ENCODE measurements around the gene ERGIC2. TPM values are rescaled to one million over a fixed set of nuclear protein-coding genes. Genes with fewer than 3 reads are reported as not detected.
"Not testable (repeated sequence)": the region's sequence is repeated elsewhere in the genome, so short reads cannot be mapped to it uniquely, and the experiment has no call there.

The ERGIC2 gene, protein sequence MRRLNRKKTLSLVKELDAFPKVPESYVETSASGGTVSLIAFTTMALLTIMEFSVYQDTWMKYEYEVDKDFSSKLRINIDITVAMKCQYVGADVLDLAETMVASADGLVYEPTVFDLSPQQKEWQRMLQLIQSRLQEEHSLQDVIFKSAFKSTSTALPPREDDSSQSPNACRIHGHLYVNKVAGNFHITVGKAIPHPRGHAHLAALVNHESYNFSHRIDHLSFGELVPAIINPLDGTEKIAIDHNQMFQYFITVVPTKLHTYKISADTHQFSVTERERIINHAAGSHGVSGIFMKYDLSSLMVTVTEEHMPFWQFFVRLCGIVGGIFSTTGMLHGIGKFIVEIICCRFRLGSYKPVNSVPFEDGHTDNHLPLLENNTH
- total RNA-seq (2014; rRNA removed; shearing (Covaris generic)), result 92.8 and 105 TPM in 2 replicates
- polyA plus RNA-seq (2015; cell fraction: cytosol; rRNA removed), result 126 and 141 TPM in 2 replicates
- 80.9 and 122 TPM in 2 replicates for polyA plus RNA-seq (2015; cell fraction: nucleus; rRNA removed)

DNA sequence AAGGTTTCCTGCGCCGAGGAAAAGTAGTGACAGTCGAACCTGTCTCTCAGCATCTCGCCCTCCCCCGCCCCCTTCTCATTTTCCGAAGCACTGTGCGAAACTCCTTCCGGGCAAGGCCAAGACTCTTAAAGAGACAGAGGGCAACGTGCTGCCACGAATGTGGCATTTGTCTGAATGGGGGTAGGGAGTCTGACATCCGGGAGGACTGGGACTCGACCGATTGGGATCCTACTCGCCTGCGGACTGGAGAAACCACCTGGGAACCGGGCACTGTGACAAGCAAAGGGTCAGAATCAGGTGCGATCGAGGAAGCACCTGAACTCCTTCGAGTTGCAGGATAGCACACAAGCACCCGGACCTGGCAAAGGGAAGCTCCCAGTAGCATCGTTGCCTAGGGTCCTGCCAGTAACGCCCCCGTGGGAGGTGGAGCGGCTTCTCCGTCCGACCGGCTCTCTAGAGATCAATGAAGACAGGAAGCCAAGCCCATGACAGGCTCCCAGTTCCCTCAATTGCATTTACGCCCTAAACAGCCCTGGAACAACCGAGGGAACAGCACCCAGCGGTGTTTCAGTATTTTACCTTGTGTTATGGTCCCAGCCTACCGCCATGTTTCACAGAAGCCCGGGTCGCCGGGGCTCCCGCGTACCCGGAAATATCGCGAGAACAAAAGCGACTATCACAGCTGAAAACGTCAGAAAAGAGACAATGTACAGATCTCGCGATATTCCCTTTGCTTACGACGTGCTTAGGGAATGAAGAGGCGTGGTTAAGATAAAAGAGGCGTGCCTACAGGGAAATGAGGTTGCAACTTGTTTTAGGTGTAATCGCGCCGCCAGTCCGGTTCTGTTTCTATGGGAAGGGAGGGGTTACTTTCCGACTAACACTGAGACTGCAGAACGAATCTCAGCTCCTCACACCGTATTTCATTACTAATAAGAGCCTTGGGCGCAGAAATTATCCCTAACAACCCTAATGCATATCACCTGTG, at the start of gene ERGIC2:
TSS of gene ERGIC2 (minus strand) at position 637 of the 988 bp plus-strand sequence. CDS start 9,539 bp downstream, outside the sequence.
- DNase-seq (ENCODE audit: low read depth), result peak; percentile 96

DNA sequence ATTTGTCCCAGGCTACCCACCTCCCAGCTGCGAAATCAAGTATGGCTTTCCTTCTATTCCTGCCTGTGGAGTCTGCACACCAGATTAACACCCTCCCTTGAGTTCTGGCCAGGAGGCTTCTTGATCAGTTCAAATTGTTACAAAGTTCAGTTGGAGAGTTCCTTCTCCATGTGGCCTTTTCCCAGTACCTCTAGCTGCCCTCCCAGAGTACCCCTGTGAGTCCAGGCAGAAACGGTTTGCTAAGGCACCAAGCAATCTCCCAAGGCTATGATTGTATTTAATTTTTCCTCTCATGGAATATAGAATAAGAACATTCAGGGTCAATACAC, 49.7 kb upstream of the ERGIC2 start:
- DNase-seq (ENCODE audit: low read depth), result no peak

DNA sequence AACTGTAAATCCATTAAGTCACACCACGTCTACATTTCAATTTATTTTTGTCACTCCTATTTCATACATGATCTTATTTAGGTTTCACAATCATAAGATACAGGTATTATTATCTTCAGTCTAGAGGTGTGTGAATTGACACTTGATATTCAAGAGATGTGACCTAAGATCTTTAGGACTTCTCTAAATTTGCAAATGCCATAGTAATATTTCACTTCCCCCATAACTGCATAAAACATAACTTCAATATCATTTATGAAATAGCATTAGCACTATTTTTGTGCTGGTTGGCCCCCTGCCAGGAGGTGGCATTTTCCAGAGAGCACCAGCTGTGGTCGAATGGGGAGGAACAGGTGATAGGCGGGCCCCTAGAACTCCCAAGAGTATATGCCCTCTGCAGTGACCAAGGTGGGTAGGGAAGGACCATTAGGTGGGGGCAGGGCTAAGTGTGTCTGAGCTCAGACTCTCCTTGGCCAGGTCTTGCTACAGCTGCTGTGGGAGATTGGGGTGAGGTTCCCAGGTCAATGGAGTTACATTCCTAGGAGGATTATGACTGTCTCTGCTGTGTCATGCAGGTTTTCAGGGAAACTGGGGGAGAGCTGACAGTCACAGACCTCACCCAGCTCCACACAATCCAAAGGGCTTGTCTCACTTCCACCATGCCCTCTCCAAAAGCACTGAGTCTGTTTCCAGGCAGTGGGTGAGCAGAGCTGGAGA, 49.2 kb upstream of the ERGIC2 start:
- no peak for DNase-seq (ENCODE audit: low read depth)

DNA sequence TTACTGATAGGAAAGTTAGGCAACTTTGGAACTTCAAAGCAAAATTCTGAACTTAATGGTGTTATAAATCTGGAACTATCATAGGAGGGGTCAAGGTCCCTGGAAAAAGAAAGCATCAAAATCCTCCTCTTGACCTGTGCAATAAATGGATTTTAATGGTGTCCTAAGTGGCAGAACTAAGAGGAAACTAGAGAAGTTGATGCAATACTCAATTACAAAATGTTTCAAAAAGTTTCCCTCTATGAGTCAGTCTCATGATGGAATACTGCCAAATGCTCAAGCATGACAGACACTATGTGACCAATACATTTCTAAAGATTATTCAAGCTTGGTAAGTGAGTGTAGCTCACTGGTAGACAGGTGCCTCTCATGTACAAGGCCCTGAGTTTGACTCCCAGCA, 47.7 kb upstream of the ERGIC2 start:
- peak; percentile 55 for DNase-seq (ENCODE audit: low read depth)

DNA sequence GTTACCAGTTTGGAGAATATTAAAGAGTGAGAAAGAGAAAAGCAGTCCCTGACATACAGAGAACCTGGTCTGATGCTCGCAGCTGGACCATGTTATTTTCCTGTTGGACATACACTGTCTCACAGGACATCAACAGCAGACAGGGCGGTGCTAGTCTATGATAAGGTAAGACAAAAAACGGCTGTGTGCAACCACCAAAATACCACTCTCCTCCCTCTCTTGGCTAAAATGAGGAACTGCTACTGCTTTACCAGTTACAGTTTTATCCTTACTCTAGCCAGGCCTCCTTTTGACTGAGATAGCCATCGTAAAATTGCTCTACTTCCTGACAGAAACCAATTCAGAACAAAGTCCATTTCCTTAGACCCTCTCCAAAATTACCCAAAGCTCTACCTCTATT, 47.0 kb upstream of the ERGIC2 start:
- DNase-seq (ENCODE audit: low read depth), result no peak

DNA sequence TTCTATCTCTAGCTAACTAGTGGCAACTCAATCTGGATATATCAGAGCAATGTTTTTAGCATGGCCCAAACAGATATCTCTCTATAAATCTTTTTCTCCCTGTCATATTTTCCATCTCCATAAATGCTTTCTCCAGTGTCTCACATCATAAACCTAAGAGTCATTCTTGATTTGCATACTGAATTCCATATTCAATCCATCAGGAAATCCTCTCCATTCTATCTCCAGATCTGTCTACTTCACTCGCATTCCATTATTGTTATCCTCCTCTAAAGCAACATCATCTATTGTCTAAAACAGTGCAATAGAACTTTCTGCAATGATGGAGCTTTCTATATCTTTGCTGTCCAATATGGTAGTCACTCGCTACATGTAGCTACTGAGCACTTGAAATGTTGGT, 45.5 kb upstream of the ERGIC2 start:
- no peak for DNase-seq (ENCODE audit: low read depth)

DNA sequence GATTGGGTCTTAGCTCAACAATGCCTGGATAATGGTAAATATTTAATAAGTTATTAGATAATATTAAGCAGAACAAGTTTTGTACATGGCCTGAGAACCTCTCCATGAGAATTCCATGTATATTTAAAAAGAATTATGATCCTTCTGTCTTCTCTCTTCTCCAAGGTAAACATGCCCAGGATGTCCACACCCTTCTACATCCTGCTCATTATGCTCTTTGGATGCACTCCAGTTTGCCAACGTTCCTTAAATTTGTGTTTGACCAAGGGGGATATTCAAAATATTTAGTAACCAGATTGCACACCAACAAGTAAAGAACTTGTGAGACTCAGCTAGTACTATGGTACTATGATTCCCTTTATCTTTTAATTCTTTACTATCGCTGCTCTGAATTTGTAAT, 44.8 kb upstream of the ERGIC2 start:
- DNase-seq (ENCODE audit: low read depth), result no peak

DNA sequence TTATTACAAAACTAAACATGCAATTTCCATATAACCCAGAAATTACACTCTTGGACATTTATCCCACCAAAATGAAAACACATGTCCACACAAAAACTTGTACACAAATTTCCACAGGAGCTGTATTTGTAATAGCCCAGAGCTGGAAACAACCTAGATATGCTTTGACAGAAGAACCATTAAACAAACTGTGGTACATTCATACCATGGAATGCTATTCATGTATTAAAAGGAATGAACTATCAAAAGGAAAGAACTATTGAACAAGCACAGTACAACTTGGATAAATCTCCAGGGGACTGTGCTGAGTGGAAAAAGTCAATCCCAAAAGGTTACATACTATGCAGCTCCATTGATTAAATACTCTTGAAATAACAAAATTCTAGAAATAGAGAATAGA, 35.8 kb upstream of the ERGIC2 start:
- DNase-seq (ENCODE audit: low read depth), result no peak

DNA sequence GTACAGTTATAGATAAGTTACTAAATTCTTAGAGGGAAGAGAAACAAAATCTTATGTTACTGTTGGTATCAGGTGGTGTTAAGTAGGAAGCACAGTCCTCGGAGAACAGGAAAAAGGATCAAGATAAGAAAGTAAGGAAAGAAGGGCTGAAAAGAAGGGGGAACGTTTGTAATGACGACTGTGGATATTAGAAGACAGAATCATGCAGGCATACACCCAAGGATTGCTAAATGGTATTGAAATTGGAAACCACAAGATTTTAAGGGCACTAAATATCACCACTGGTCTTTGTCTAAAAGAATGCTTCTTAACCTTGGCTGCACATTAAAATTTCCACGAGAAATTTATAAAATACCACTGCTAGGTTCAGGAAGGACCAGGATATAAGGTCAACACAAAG, 34.1 kb upstream of the ERGIC2 start:
- no peak for DNase-seq (ENCODE audit: low read depth)

DNA sequence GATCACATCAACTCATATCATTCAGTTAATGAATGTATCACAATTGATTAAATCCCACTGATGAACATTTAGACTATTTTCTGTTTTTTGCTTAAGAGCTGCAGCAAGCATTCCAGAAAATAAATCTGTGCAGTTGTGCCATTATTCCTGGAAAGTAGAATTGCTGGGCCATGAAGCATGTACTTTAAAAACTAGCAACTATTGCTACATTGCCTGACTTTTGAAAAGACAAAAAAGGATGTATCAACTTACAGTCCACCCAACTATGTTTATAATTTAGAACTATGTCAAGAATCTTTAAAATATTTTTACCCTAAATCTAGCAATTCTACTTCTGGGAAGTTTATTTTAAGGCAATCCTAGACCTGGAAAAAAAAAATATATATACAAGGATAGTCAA, 33.4 kb upstream of the ERGIC2 start:
- no peak for DNase-seq (ENCODE audit: low read depth)

DNA sequence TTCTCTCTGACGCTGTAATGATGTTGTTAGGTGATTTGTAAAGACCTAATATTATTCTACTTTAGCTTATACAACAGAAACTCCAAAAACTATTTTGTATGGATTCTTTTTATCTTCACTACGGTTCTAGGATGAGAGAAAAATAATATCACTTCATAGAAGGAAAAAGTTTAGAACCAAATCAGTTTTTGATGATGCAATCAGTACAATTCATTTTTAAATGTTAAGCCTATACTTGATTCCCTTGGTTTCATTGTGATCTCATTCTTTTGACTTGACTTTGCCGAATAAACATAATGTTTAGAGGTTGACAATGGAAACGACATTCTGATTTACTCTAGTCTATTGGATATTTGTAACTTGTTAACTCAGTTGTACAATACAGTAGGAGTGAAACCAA, 24.6 kb upstream of the ERGIC2 start:
- no peak for DNase-seq (ENCODE audit: low read depth)

DNA sequence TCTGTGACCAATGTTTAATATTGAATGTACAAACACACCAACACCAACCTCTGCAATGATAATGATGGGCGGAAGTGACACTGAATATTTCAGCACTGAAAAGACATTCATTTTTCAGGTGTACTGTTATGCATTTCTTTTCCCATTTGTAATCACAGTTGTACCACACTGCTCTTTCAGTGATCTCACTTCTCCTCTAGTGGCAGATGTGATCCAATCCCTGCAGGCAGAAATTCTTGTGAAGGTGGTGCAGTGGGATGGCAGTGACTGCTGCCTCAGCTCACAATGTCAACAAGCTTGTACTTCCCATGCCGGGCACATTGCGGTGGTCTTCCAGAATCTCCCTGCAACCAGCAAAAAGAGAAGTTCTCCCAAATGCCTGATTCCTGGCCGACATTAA, 23.0 kb upstream of the ERGIC2 start:
- DNase-seq (ENCODE audit: low read depth), result no peak

DNA sequence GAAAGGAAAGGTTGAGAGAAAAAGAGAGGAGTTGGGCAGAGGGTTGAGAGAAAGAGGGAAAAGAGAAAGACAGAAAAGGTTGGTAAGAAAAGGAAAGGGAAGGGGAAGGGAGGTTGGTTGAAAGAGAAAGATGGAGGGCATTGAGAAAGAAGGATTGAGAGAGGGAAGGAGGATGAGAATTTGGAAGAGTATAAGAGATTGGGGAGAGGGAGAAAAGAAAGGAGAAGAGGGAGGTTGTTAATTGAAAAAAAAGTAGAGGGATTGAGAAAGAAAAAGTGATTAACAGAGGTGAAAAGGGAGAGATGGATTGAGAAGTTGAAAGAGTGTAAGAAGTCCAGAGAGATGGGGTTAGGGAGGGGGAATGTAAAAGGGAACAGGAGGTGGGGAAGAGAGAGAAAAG, 21.5 kb upstream of the ERGIC2 start:
- no peak for DNase-seq (ENCODE audit: low read depth)

DNA sequence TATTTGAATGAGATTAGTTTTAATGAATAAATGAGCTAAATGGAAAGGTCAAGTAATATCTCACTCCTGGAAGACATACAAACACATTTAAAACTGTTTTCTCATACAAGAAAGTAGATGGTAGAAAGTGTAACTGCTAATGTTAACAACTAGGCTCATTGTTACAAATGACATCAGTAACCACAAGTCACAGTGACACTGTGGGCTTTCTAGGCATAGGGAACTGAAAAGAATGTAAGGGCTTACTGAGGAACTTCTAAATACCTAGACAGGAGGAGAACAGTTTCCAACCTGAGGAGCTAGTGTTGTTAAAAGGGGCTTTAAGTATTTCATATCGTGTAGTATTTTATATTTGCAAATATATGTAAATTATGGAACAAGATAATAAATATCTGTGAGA, 17.5 kb upstream of the ERGIC2 start:
- no peak for DNase-seq (ENCODE audit: low read depth)

DNA sequence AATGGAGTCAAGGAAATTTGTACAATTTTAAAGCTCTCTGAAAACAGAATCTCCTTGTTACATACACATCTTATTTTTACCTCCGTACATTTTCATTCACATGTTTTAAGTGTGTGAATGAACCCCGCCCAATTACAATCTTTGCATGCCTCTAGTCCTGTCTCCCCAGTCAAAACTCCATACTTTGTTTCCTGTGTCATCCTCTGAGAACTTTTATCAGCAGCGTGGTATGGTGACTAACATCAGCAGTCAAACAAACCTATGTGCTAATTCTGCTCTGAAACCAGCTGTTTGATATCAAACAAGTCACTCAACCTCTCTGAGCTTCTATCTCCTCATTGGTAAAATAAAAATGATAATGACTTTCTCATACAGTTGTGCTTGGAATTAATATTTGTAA, 15.8 kb upstream of the ERGIC2 start:
- DNase-seq (ENCODE audit: low read depth), result no peak

DNA sequence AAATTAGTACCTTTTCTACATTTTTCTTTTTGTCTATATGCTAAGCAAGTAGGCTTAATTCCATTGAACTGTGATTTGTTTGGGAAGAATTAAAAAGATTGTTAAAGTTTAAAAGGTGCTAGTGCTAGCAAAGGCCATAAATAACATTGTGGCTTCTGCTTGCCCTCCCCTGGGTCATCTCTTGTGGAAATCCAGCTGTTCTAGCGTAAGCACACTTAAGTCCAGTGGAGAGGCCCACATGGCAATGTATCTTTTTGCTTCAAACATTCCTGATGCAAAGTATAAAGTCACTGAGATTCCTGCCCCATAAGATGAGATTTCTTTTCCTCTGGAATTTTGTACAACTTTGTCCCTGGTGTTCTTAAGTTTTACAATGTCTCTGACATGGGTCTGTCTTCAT, 14.4 kb upstream of the ERGIC2 start:
- DNase-seq (ENCODE audit: low read depth), result no peak

DNA sequence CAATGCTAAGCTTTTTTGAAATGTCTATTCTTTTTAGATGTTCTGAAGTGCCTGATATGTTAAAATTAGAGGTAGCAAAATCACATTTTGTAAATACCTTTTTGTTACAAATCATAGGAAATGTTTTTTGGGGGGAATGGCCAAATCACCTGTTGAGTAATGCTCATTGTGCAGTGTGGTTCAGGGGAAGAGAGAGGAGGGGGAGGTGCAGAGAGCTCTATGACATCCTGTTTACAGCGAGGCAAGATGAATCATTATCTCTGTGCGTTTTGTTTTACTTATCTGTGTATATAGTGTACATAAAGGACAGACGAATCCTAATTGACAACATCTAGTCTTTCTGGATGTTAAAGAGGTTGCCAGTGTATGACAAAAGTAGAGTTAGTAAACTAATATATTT, 9.4 kb upstream of the ERGIC2 start:
- DNase-seq (ENCODE audit: low read depth), result peak; percentile 8

DNA sequence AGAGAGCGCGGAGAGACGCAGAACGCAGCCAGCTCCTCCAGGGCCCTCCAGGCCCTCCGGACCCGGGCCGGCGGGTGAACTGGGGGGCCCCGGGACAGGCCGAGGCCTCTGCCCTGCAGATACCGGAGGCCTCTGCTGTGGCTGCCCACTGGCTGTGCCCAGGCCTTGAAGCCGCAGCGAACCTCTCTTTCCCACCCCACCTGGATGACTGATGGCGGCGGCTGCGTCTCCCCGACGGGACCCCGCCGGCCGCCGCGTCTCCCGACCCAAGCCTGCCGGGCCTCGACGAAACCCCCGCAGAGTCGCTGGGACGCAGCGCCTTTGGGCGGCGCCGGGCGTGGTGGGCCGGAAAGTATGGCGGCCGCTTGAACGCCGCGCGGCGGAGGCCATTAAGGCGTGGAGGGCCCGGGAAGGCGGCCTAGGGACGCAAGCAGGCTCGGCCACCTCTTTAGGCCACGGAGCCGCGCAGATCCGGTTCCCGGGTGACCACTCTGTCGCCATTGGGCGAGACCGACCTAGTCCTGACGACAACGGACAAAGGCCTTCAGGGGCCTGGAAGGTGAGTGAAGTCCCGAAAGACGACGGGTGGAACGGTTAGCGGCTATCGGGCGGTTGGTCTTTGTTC, 8.4 kb upstream of the ERGIC2 start:
- DNase-seq (ENCODE audit: low read depth), result no peak

DNA sequence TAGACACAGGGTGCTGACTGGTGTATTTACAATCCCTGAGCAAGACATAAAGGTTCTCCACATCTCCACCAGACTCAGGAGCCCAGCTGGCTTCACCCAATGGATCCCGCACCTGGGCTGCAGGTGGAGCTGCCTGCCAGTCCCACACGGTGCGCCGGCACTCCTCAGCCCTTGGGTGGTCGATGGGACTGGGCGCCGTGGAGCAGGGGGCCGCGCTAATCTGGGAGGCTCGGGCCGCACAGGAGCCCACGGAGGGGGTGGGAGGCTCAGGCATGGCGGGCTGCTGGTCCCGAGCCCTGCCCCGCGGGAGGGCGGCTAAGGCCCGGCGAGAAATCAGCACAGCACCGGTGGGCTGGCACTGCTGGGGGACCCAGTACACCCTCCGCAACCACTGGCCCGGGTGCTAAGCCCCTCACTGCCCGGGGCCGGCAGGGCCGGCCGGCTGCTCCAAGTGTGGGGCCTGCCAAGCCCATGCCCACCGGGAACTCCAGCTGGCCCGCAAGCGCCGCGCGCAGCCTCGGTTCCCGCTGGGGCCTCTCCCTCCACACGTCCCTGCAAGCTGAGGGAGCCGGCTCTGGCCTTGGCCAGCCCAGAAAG, 5.2 kb upstream of the ERGIC2 start:
- not testable (repeated sequence) for DNase-seq (ENCODE audit: low read depth)

DNA sequence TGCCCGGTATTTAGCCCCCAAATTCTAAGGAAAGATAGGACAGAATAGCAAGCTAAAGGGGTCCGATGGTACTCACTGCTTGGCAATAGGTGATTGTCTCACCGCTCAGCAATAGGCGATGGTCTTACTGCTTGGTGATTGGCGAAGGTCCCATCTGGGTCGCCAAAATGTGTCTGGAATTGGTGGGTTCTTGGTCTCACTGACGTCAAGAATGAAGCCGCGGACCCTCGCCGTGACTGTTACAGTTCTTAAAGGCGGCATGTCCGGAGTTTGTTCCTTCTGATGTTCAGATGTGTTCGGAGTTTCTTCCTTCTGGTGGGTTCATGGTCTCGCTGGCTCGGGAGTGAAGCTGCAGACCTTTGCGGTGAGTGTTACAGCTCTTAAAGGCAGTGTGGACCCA, 4.2 kb upstream of the ERGIC2 start:
- not testable (repeated sequence) for DNase-seq (ENCODE audit: low read depth)

DNA sequence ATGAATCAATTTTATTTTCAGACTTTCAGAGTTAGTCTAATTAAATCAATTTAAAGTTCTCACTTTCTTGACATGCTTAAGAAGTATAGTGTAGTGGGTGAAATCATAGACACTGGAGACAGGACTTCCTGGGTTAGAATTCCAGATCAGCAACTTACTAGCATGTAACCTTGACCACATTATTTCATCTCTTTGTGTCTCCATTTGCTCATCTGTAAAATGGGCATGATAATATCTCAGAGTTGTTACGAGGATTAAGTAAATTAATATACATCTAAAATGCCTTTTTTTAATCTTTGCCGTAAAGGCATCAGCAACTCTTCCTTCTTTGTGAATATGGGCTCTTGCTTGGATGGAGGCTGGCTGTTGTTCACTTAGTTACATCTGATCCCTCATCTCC, 1.3 kb upstream of the ERGIC2 start:
- no peak for DNase-seq (ENCODE audit: low read depth)
